HG03159 (cell line): ENCODE results near the gene DNAAF3.
"Not testable (repeated sequence)": the region's sequence is repeated elsewhere in the genome, so short reads cannot be mapped to it uniquely, and the experiment has no call there.

Source experiments
- ATAC-seq: cut with Tn5 transposase; IDR thresholded peaks from one replicate; pipeline ENCODE4 v1.9.1; 2021; ENCODE audit warnings: mild to moderate bottlenecking, moderate library complexity; ENCODE audit not compliant: unreplicated experiment

The DNAAF3 gene

GRCh38 chr19:55155784-55156183, 10.6 kb downstream of the DNAAF3 start:
- not testable (repeated sequence) for ATAC-seq

- no peak for ATAC-seq
Observed at GRCh38 chr19:55153652-55154264, 12.7 kb downstream of the DNAAF3 start.

- no peak for ATAC-seq
Observed at GRCh38 chr19:55152017-55152416, 14.4 kb downstream of the DNAAF3 start.

- no peak for ATAC-seq
Observed at GRCh38 chr19:55149078-55150003, 17.1 kb downstream of the DNAAF3 start, which contains the start of gene TNNT1. Gene TNNT1 (minus strand): TSS chr19:55149206. CDS start chr19:55147157, 2,049 bp downstream.

- no peak for ATAC-seq
Observed at GRCh38 chr19:55147545-55148251, 18.7 kb downstream of the DNAAF3 start.

GRCh38 chr19:55146705-55147273, 19.6 kb downstream of the DNAAF3 start:
- no peak for ATAC-seq

- ATAC-seq = no peak
Observed at GRCh38 chr19:55146078-55146704, 20.2 kb downstream of the DNAAF3 start.

- no peak for ATAC-seq
Observed at GRCh38 chr19:55145232-55145631, 21.2 kb downstream of the DNAAF3 start.

GRCh38 chr19:55141696-55142095, 24.7 kb downstream of the DNAAF3 start:
- ATAC-seq = no peak

GRCh38 chr19:55137915-55138314, 28.5 kb downstream of the DNAAF3 start:
- no peak for ATAC-seq

- no peak for ATAC-seq
Observed at GRCh38 chr19:55136399-55137102, 29.9 kb downstream of the DNAAF3 start.

GRCh38 chr19:55134736-55135135, 31.7 kb downstream of the DNAAF3 start:
- no peak for ATAC-seq

- no peak for ATAC-seq
Observed at GRCh38 chr19:55133639-55134444, 32.6 kb downstream of the DNAAF3 start.

GRCh38 chr19:55132453-55133129, 33.8 kb downstream of the DNAAF3 start:
- ATAC-seq = no peak

GRCh38 chr19:55131421-55131820, 35.0 kb downstream of the DNAAF3 start:
- no peak for ATAC-seq

- ATAC-seq = no peak
Observed at GRCh38 chr19:55119053-55119452, 47.4 kb downstream of the DNAAF3 start.

GRCh38 chr19:55118401-55118991, 47.9 kb downstream of the DNAAF3 start:
- no peak for ATAC-seq

GRCh38 chr19:55117663-55118391, 48.6 kb downstream of the DNAAF3 start:
- ATAC-seq = peak; percentile 81
